H1 (cell line): ENCODE data around the gene DAB2IP. TPM values are rescaled to one million over a fixed set of nuclear protein-coding genes. Genes with fewer than 3 reads are reported as not detected.
A peak's percentile ranks its signal among the peaks of the same experiment; 100 is the strongest.

Experiments used
- CTCF ChIA-PET: fragments of 300-600 bp; sonication (Branson Sonifier 250); formaldehyde crosslinking; loops from one replicate; lab custom pipeline; 2021; ENCODE audit not compliant: partially characterized antibody; lab: Charles Lee
- POLR2A ChIA-PET: fragments of 300-600 bp; sonication (Branson Sonifier 250); formaldehyde crosslinking; loops from one replicate; lab custom pipeline; 2021; ENCODE audit warnings: inconsistent platforms; ENCODE audit not compliant: partially characterized antibody; lab: Charles Lee
- DNase-seq, 2 experiments: peaks; one replicate each; pipeline versions ENCODE4 v3.0.0 to v3.0.0-alpha.2; 2010 to 2022; ENCODE audit warnings: low spot score in 2 of 2, low read depth in 1 of 2, mixed read lengths in 1 of 2
- FAIRE-seq: peaks from 2 replicates; lab custom pipeline; 2011; peaks lifted over from hg19 to GRCh38; lab: Jason Lieb, UNC
- H2AFZ ChIP-seq: 2 replicates; pipeline ENCODE4 v1.8.1; 2012; ENCODE audit warnings: low read length, inconsistent platforms
- H2AK5ac ChIP-seq: 2 replicates; pipeline ENCODE4 v1.6.1; 2013; ENCODE audit warnings: low read depth, low read length
- H2BK120ac ChIP-seq: replicated peaks from 2 replicates; pipeline ENCODE3; 2013; ENCODE audit warnings: low read depth, low read length, inconsistent platforms
- H2BK12ac ChIP-seq: 2 replicates; pipeline ENCODE4 v1.6.1; 2013; ENCODE audit warnings: low read depth, low read length
- H2BK15ac ChIP-seq: 2 replicates; pipeline ENCODE4 v1.6.1; 2013; ENCODE audit warnings: low read length
- H2BK20ac ChIP-seq: 2 replicates; pipeline ENCODE4 v1.6.1; 2013; ENCODE audit warnings: low read length
- H2BK5ac ChIP-seq: 2 replicates; pipeline ENCODE4 v1.6.1; 2013; ENCODE audit warnings: low read depth, low read length
- H3K14ac ChIP-seq: 2 replicates; pipeline ENCODE4 v1.6.1; 2013; ENCODE audit warnings: inconsistent platforms; ENCODE audit not compliant: insufficient read length
- H3K18ac ChIP-seq: 2 replicates; pipeline ENCODE4 v1.6.1; 2013; ENCODE audit warnings: low read length; ENCODE audit errors: extremely low read depth
- H3K23ac ChIP-seq: 2 replicates; pipeline ENCODE4 v1.6.1; 2013; ENCODE audit warnings: inconsistent platforms; ENCODE audit not compliant: insufficient read length
- H3K23me2 ChIP-seq: 2 replicates; pipeline ENCODE4 v1.6.1; 2013; ENCODE audit warnings: low read depth, low read length
- H3K27ac ChIP-seq: 2 replicates; pipeline ENCODE4 v1.6.1; 2011; ENCODE audit warnings: low read depth, low read length, inconsistent platforms
- H3K27me3 ChIP-seq, 4 experiments: replicated peaks in 1 of 4; 1 replicate in 1 of 4; 2 replicates in 3 of 4; pipeline versions ENCODE4 v1.6.1 to v1.8.1; 2011 to 2013; ENCODE audit warnings: low read length in 3 of 4, mild to moderate bottlenecking in 3 of 4, inconsistent platforms in 2 of 4, mixed read lengths in 2 of 4, moderate library complexity in 1 of 4; ENCODE audit not compliant: control insufficient read depth in 3 of 4, insufficient read depth in 3 of 4; ENCODE audit errors: extremely low read depth in 1 of 4
- H3K36me3 ChIP-seq, 4 experiments: 2 replicates each; pipeline versions ENCODE4 v1.6.1 to v1.8.1; 2011 to 2013; ENCODE audit warnings: mild to moderate bottlenecking in 4 of 4, low read length in 3 of 4, moderate library complexity in 2 of 4, control low read depth in 1 of 4, inconsistent platforms in 1 of 4; ENCODE audit not compliant: insufficient read depth in 4 of 4, control insufficient read depth in 2 of 4
- H3K4ac ChIP-seq: replicated peaks from 2 replicates; pipeline ENCODE3; 2013; ENCODE audit warnings: low read length, low read depth, mixed read lengths, inconsistent platforms; ENCODE audit not compliant: insufficient read length
- H3K4me1 ChIP-seq, 4 experiments: replicated peaks in 1 of 4; 1 replicate in 1 of 4; 2 replicates in 3 of 4; pipeline versions ENCODE4 v1.6.1 to v1.8.1; 2011 to 2013; ENCODE audit warnings: low read length in 3 of 4, inconsistent platforms in 2 of 4, mixed read lengths in 1 of 4; ENCODE audit not compliant: insufficient read depth in 4 of 4, control insufficient read depth in 3 of 4
- H3K4me2 ChIP-seq, 2 experiments: 2 replicates each; pipeline versions ENCODE4 v1.6.1 to v1.8.1; 2011 to 2013; ENCODE audit warnings: low read depth in 2 of 2, low read length in 2 of 2, control low read depth in 1 of 2, inconsistent platforms in 1 of 2, mild to moderate bottlenecking in 1 of 2; ENCODE audit not compliant: insufficient read depth in 1 of 2
- H3K4me3 ChIP-seq, 4 experiments: fragments of 200-600, 300-600 bp in 1 of 4; sonication (generic), shearing (Covaris generic), sonication (Bioruptor Twin) in 1 of 4; 2 replicates each; pipeline versions ENCODE4 v1.5.1 to v1.8.1; 2011 to 2016; ENCODE audit warnings: low read length in 4 of 4, low read depth in 3 of 4, control low read depth in 2 of 4, inconsistent platforms in 2 of 4, mild to moderate bottlenecking in 2 of 4, mixed read lengths in 1 of 4, moderate library complexity in 1 of 4; ENCODE audit not compliant: insufficient read depth in 2 of 4; ENCODE audit errors: extremely low read depth in 1 of 4
- H3K56ac ChIP-seq: replicated peaks from 2 replicates; pipeline ENCODE3; 2013; ENCODE audit warnings: low read depth, mild to moderate bottlenecking, mixed read lengths, low read length, inconsistent platforms; ENCODE audit not compliant: insufficient read length
- H3K79me1 ChIP-seq: 2 replicates; pipeline ENCODE4 v1.6.1; 2013; ENCODE audit warnings: low read depth, low read length, control low read depth
- H3K79me2 ChIP-seq, 2 experiments: 2 replicates each; pipeline versions ENCODE4 v1.6.1 to v1.8.1; 2012 to 2013; ENCODE audit warnings: low read length in 2 of 2, mild to moderate bottlenecking in 2 of 2, inconsistent platforms in 1 of 2; ENCODE audit not compliant: insufficient read depth in 2 of 2, control insufficient read depth in 1 of 2
- H3K9ac ChIP-seq, 4 experiments: replicated peaks in 1 of 4; 1 replicate in 1 of 4; 2 replicates in 3 of 4; pipeline versions ENCODE4 v1.6.1 to v1.8.1; 2011 to 2013; ENCODE audit warnings: low read depth in 3 of 4, low read length in 3 of 4, control low read depth in 2 of 4, mild to moderate bottlenecking in 2 of 4, moderate library complexity in 2 of 4, inconsistent platforms in 1 of 4; ENCODE audit errors: extremely low read depth in 1 of 4
- H3K9me3 ChIP-seq, 2 experiments: 2 replicates each; pipeline versions ENCODE4 v1.6.1 to v1.8.1; 2012 to 2013; ENCODE audit warnings: mild to moderate bottlenecking in 2 of 2, moderate library complexity in 2 of 2, control low read depth in 1 of 2, inconsistent platforms in 1 of 2, low read depth in 1 of 2, low read length in 1 of 2, mixed read lengths in 1 of 2; ENCODE audit not compliant: insufficient read depth in 2 of 2
- H4K20me1 ChIP-seq, 2 experiments: replicated peaks in 1 of 2; 2 replicates each; pipeline versions ENCODE3 to v1.8.1; 2011 to 2013; ENCODE audit warnings: inconsistent platforms in 2 of 2, low read length in 2 of 2, mild to moderate bottlenecking in 1 of 2; ENCODE audit not compliant: insufficient read depth in 2 of 2, control insufficient read depth in 1 of 2
- H4K5ac ChIP-seq: 2 replicates; pipeline ENCODE4 v1.6.1; 2013; ENCODE audit warnings: low read length, low read depth, mixed read lengths, inconsistent platforms; ENCODE audit not compliant: insufficient read length
- H4K8ac ChIP-seq: 2 replicates; pipeline ENCODE4 v1.8.0; 2013; ENCODE audit warnings: mild to moderate bottlenecking, moderate library complexity, low read length, inconsistent platforms; ENCODE audit not compliant: insufficient read depth; ENCODE audit errors: extremely low read depth
- H4K91ac ChIP-seq: replicated peaks from 2 replicates; pipeline ENCODE3; 2013; ENCODE audit warnings: low read length, mixed read lengths, inconsistent platforms; ENCODE audit not compliant: insufficient read length
- EZH2 ChIP-seq: fragments of 200-600 bp; sonication (generic); IDR thresholded peaks from 2 replicates; pipeline ENCODE4 v1.7.1; 2012; ENCODE audit warnings: low read depth, mild to moderate bottlenecking, moderate library complexity, low read length, inconsistent platforms; ENCODE audit not compliant: severe bottlenecking
- GABPA ChIP-seq: IDR thresholded peaks from 2 replicates; pipeline ENCODE4 v1.6.1; 2011; ENCODE audit warnings: mild to moderate bottlenecking, low read length, moderate library complexity, borderline replicate concordance; ENCODE audit not compliant: insufficient read depth
- HDAC6 ChIP-seq: IDR thresholded peaks from one replicate; pipeline ENCODE4 v1.7.1; 2012; ENCODE audit warnings: low read depth, mild to moderate bottlenecking, inconsistent platforms, low read length, moderate library complexity
- KDM5A ChIP-seq: fragments of 200-600 bp; IDR thresholded peaks from 2 replicates; pipeline ENCODE4 v1.7.1; 2012; ENCODE audit warnings: mild to moderate bottlenecking, low read length, inconsistent platforms, mixed read lengths
- PHF8 ChIP-seq: fragments of 200-600 bp; sonication (generic); conservative IDR thresholded peaks from 2 replicates; pipeline ENCODE4 v1.7.1; 2012; ENCODE audit warnings: low read depth, mild to moderate bottlenecking, inconsistent platforms, low read length, moderate library complexity
- SP2 ChIP-seq: IDR thresholded peaks from 2 replicates; pipeline ENCODE4 v1.6.1; 2012; ENCODE audit warnings: mild to moderate bottlenecking, low read length, inconsistent platforms
- TAF7 ChIP-seq: optimal IDR thresholded peaks from 2 replicates; pipeline ENCODE3; 2011; ENCODE audit warnings: low read depth, mild to moderate bottlenecking, inconsistent platforms, low read length, moderate library complexity, borderline replicate concordance
- TEAD4 ChIP-seq: IDR thresholded peaks from 2 replicates; pipeline ENCODE4 v1.6.1; 2012; ENCODE audit warnings: low read depth, low read length, inconsistent platforms, mixed read lengths
- WGBS, 2 experiments: shearing (Covaris generic) in 1 of 2; methylation state at CpG; one replicate each; pipeline versions ENCODE4 v1.1.6 to v1.1.7; 2013 to 2015; ENCODE audit warnings: low lambda C conversion rate in 2 of 2, mixed read lengths in 2 of 2, inconsistent platforms in 1 of 2, low coverage in 1 of 2, missing lambda C conversion rate in 1 of 2; ENCODE audit not compliant: insufficient replicate concordance in 2 of 2, insufficient coverage in 1 of 2, insufficient read length in 1 of 2; ENCODE audit errors: extremely low coverage in 1 of 2, missing lambda C conversion rate in 1 of 2; 5-methylcytosine and 5-hydroxymethylcytosine counted together
- polyA plus RNA-seq, 7 experiments: library from polyadenylated mRNA; depleted of rRNA in 3 of 7; stranded (reverse) in 5 of 7; unstranded in 2 of 7; fragments of >200 nt in 5 of 7; fragments of 200-250 nt in 2 of 7; gene quantifications; 1 replicate in 5 of 7; 2 replicates in 1 of 7; 4 replicates in 1 of 7; pipeline versions ENCODE4 v1.2.1 to v1.2.3, GENCODE V29; 2011 to 2013; ENCODE audit warnings: missing spikeins in 2 of 7, mixed read lengths in 2 of 7
- total RNA-seq: library from RNA; stranded (reverse); fragmentation: NEBNext Ultra II Directional; extraction: Animal tissue kit (Norgen Biotek cat#: 25700); gene quantifications from 2 replicates; pipeline ENCODE4 v1.2.1, GENCODE V29; 2021

DAB2IP gene
- total and polyA plus RNA-seq, 2 of the 8 experiments (the other 6 are each of a cell fraction or from before 2014, with no cell fraction given), result 19.7 to 39.5 TPM

DNA sequence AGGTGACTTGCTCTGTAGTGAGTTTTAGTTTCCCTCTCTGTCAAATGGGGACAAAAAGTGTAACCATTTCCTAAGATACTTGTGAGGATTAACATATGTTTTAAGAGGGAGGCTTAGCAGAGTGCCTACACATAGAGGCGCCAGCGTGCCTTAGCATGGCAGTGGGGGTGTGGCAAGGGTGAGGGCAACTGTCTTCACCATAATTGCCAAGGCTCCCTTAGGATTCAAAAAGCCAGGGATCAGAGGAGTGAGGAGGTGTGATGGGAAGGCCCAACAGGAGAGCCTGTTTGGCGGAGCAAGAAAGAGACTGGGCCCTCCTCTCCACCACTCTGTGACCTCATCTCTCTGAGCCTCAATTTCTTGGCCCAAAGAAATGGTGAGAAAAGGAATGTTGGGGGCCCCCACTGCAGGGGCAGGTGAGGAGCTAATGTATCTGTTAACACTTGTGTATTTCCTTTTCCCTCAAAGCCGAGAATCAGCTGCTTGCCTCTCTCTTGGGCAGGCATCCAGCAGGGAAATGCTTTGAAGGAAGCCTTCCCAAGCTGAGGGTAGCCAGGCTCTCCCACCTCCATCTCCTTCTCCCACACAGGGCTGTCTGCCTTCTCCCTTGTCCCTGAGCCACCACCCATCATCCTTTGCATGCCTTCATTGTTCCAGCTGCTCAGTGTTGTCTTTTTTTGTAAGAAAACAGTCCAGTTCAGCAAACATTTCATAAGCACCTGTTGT lies 76.0 kb downstream of the DAB2IP start:
- WGBS, 2 experiments, result 77% methylated on average over 4 of the region's 4 CpGs; no CpG with 5 or more reads in 1 of the 2 experiments
- Histone ChIP-seq H3K23me2 (no peaks in the 10 kb centered on the region), H3K79me2 (peaks cover 0 to 55% of the 10 kb centered on the region in 2 experiments; a peak in 1 of 4 replicates), H4K91ac (no peak overlapping the region), H3K4me1 (peaks cover 0 to 9% (median 0%) of the 10 kb centered on the region in 4 experiments; a peak in 3 of 7 replicates), H2BK12ac (no peak overlapping the region), H2AK5ac (no peak overlapping the region), H2BK15ac (0 out of 2 replicates have a peak overlapping the region, but pooled peaks have one; percentile 9), H3K27me3 (no peaks in the 10 kb centered on the region; a peak in 1 of 7 replicates), H3K9ac (no peak overlapping the region), H3K4me3 (no peak overlapping the region), H3K27ac (no peak overlapping the region), H4K20me1 (peaks cover 13 to 43% of the 10 kb centered on the region in 2 experiments), H3K56ac (no peak overlapping the region), H3K4ac (no peak overlapping the region), H3K4me2 (no peak overlapping the region), H3K79me1 (peaks cover 28% of the 10 kb centered on the region), H2BK5ac (0 out of 2 replicates have a peak overlapping the region, but pooled peaks have one; percentile 8), H4K5ac (no peak overlapping the region), H3K23ac (no peak overlapping the region), H4K8ac (no peak overlapping the region; the same call in 1 of the 2 replicates), H3K18ac (no peak overlapping the region), H2BK120ac (no peak overlapping the region), H2AFZ (no peak overlapping the region), H3K36me3 (no peaks in the 10 kb centered on the region), H3K14ac (no peak overlapping the region), H2BK20ac (no peak overlapping the region), H3K9me3 (no peaks in the 10 kb centered on the region)
- TF ChIP-seq SP2, result no peak
- TF ChIP-seq PHF8, result no peak
- no peak for TF ChIP-seq EZH2
- TF ChIP-seq KDM5A, result no peak
- TF ChIP-seq TEAD4, result no peak
- TF ChIP-seq HDAC6, result no peak
- no peak for TF ChIP-seq TAF7
- TF ChIP-seq GABPA, result no peak
- ChIA-PET CTCF (interaction anchor here (0.5 to 4.0 kb wide), 12 partner anchors 8 to 134 kb away, joined by 3 to 17 read pairs (median 4); no protein-coding TSS in a partner anchor), POLR2A (interaction anchor here (1.1 kb wide), 1 partner anchor 27 kb away, joined by 3 read pairs; no protein-coding TSS in a partner anchor)
- no peak for DNase-seq
- no peak for FAIRE-seq
